SK-N-SH treated with all-trans-retinoic acid at 6 μM for 48 hours (cell line): ENCODE measurements around the gene CFAP161.

Source experiments
- ARNTL ChIP-seq: fragments of 450-650 bp; formaldehyde crosslinking; IDR thresholded peaks from 2 replicates; pipeline ENCODE4 v1.5.0; 2020; ENCODE audit warnings: low read depth, mild to moderate bottlenecking, moderate library complexity, borderline replicate concordance
- ESRRG ChIP-seq: fragments of 250-450 bp; sonication (Bioruptor Pico); IDR thresholded peaks from 2 replicates; pipeline ENCODE4 v1.6.1; 2021; ENCODE audit warnings: mild to moderate bottlenecking
- SNAI2 ChIP-seq: fragments of 250-450 bp; sonication (Bioruptor Pico); IDR thresholded peaks from 2 replicates; pipeline ENCODE4 v1.5.0; 2020; ENCODE audit warnings: mild to moderate bottlenecking, moderate library complexity
- TCF4 ChIP-seq: fragments of 250-450 bp; sonication (Bioruptor Pico); IDR thresholded peaks from 2 replicates; pipeline ENCODE4 v1.8.0; 2021; ENCODE audit warnings: mild to moderate bottlenecking, moderate library complexity, borderline replicate concordance
- ZC3H10 ChIP-seq: fragments of 250-450 bp; sonication (Bioruptor Pico); IDR thresholded peaks from 2 replicates; pipeline ENCODE4 v1.5.1; 2021; ENCODE audit warnings: mild to moderate bottlenecking, moderate library complexity
- ZFP3 ChIP-seq: fragments of 250-450 bp; sonication (Bioruptor Pico); IDR thresholded peaks from 2 replicates; pipeline ENCODE4 v1.5.0; 2020; ENCODE audit warnings: mild to moderate bottlenecking, moderate library complexity
- ZFP30 ChIP-seq: fragments of 450-650 bp; formaldehyde crosslinking; IDR thresholded peaks from 2 replicates; pipeline ENCODE4 v1.5.0; 2022; ENCODE audit warnings: mild to moderate bottlenecking, moderate library complexity
- ZNF8 ChIP-seq: fragments of 450-650 bp; formaldehyde crosslinking; IDR thresholded peaks from 2 replicates; pipeline ENCODE4 v1.5.0; 2020; ENCODE audit warnings: mild to moderate bottlenecking, moderate library complexity
- TF ChIP-seq, protein P1 (sequence below): fragments of 250-450 bp; sonication (Bioruptor Pico); IDR thresholded peaks from 2 replicates; pipeline ENCODE4 v1.5.1; 2021; ENCODE audit warnings: mild to moderate bottlenecking, moderate library complexity
- TF ChIP-seq, protein P2 (sequence below): fragments of 250-450 bp; sonication (Bioruptor Pico); IDR thresholded peaks from 2 replicates; pipeline ENCODE4 v1.8.0; 2020; ENCODE audit warnings: mild to moderate bottlenecking, moderate library complexity, borderline replicate concordance

DNA sequence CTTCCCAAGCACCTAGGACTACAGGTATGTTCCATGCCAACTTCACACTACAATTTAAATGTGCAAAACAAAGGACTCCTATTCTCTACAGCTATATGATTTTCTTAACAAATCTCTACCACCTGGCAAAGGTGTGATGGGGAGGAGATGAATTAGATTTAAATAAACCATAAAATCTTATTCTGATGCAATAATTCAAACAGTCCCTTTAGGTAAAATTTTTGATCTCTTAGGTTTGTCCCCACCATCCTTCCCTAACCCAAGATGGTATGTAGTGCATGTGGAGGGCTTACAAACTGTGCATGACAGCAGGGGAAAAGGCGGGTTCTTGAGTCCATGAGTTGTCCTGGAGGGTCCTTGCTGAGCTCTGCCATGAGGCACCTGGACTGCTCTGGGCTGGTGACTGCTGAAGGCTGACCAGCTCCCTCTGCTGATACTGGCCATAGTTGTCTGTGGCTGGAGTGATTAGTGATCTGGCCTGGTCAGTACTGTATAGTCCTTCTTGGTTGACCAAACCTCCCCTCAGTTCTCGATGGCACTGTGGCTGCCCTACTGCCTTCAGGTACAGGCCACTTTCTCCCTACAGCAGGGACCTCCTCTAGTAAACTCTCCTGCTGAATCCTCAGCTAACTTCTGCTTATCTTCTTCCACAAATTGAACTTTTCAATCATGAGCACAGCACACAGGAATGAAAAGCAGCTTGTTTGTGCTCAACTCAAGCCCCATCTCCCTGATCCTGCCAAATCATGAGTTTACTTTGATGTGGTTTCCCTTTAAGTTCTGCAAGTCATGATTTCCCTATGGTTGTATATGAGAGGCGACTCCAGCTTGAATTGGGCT, 30.1 kb downstream of the CFAP161 start:
- no peak for TF ChIP-seq ZFP3 (CRISPR knock-in tag)
- TF ChIP-seq SNAI2 (CRISPR knock-in tag), result no peak
- no peak for TF ChIP-seq ESRRG (CRISPR knock-in tag)
- TF ChIP-seq ZFP30 (CRISPR knock-in tag), result no peak
- no peak for TF ChIP-seq ZC3H10
- TF ChIP-seq, protein P1, sequence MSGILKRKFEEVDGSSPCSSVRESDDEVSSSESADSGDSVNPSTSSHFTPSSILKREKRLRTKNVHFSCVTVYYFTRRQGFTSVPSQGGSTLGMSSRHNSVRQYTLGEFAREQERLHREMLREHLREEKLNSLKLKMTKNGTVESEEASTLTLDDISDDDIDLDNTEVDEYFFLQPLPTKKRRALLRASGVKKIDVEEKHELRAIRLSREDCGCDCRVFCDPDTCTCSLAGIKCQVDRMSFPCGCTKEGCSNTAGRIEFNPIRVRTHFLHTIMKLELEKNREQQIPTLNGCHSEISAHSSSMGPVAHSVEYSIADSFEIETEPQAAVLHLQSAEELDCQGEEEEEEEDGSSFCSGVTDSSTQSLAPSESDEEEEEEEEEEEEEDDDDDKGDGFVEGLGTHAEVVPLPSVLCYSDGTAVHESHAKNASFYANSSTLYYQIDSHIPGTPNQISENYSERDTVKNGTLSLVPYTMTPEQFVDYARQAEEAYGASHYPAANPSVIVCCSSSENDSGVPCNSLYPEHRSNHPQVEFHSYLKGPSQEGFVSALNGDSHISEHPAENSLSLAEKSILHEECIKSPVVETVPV (CRISPR knock-in tag), result no peak
- TF ChIP-seq, protein P2, sequence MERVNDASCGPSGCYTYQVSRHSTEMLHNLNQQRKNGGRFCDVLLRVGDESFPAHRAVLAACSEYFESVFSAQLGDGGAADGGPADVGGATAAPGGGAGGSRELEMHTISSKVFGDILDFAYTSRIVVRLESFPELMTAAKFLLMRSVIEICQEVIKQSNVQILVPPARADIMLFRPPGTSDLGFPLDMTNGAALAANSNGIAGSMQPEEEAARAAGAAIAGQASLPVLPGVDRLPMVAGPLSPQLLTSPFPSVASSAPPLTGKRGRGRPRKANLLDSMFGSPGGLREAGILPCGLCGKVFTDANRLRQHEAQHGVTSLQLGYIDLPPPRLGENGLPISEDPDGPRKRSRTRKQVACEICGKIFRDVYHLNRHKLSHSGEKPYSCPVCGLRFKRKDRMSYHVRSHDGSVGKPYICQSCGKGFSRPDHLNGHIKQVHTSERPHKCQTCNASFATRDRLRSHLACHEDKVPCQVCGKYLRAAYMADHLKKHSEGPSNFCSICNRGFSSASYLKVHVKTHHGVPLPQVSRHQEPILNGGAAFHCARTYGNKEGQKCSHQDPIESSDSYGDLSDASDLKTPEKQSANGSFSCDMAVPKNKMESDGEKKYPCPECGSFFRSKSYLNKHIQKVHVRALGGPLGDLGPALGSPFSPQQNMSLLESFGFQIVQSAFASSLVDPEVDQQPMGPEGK (CRISPR knock-in tag), result no peak
- no peak for TF ChIP-seq ARNTL
- no peak for TF ChIP-seq ZNF8 (CRISPR knock-in tag)
- no peak for TF ChIP-seq TCF4 (CRISPR knock-in tag)
